Measurements from ENCODE around the gene NPW.

NPW gene

GRCh38 chr16:1999866-2000514, 19.6 kb upstream of the NPW start:
- TF ChIP-seq POLR2A (IDR thresholded peaks at IDR 0.05; ENCODE audit: extremely low read depth, insufficient read length), result no peak
- TF ChIP-seq MAX (IDR thresholded peaks at IDR 0.05; ENCODE audit: low read depth, low read length), result no peak
- TF ChIP-seq MYC (IDR thresholded peaks at IDR 0.05; ENCODE audit: low read depth, low read length), result no peak
- no peak for TF ChIP-seq CTCF (IDR thresholded peaks at IDR 0.05; ENCODE audit: low read depth, low read length)
- no peak for DNase-seq (ENCODE audit: low read depth)
- H3K4me3 ChIP-seq (ENCODE audit: low read depth, low read length), result no peak overlapping the region

- TF ChIP-seq MYC (IDR thresholded peaks at IDR 0.05; ENCODE audit: low read depth, low read length) (no peak), MAX (IDR thresholded peaks at IDR 0.05; ENCODE audit: low read depth, low read length) (no peak), POLR2A (IDR thresholded peaks at IDR 0.05; ENCODE audit: extremely low read depth, insufficient read length) (no peak), CTCF (IDR thresholded peaks at IDR 0.05; ENCODE audit: low read depth, low read length) (no peak)
- H3K4me3 ChIP-seq (ENCODE audit: low read depth, low read length), result no peak overlapping the region
- no peak for DNase-seq (ENCODE audit: low read depth)
Observed at GRCh38 chr16:2001035-2001434, 18.6 kb upstream of the NPW start.

- DNase-seq (ENCODE audit: low read depth), result no peak
- no peak overlapping the region for H3K4me3 ChIP-seq (ENCODE audit: low read depth, low read length)
- no peak for TF ChIP-seq MYC (IDR thresholded peaks at IDR 0.05; ENCODE audit: low read depth, low read length)
- TF ChIP-seq CTCF (IDR thresholded peaks at IDR 0.05; ENCODE audit: low read depth, low read length), result no peak
- no peak for TF ChIP-seq MAX (IDR thresholded peaks at IDR 0.05; ENCODE audit: low read depth, low read length)
- no peak for TF ChIP-seq POLR2A (IDR thresholded peaks at IDR 0.05; ENCODE audit: extremely low read depth, insufficient read length)
Observed at GRCh38 chr16:2001456-2002355, 17.9 kb upstream of the NPW start.

GRCh38 chr16:2002406-2003230, 17.0 kb upstream of the NPW start:
- TF ChIP-seq MAX (IDR thresholded peaks at IDR 0.05; ENCODE audit: low read depth, low read length) (no peak), MYC (IDR thresholded peaks at IDR 0.05; ENCODE audit: low read depth, low read length) (no peak), CTCF (IDR thresholded peaks at IDR 0.05; ENCODE audit: low read depth, low read length) (no peak), POLR2A (IDR thresholded peaks at IDR 0.05; ENCODE audit: extremely low read depth, insufficient read length) (no peak)
- DNase-seq (ENCODE audit: low read depth), result no peak
- no peak overlapping the region for H3K4me3 ChIP-seq (ENCODE audit: low read depth, low read length)

GRCh38 chr16:2003231-2003826, 16.3 kb upstream of the NPW start:
- no peak for DNase-seq (ENCODE audit: low read depth)
- no peak overlapping the region for H3K4me3 ChIP-seq (ENCODE audit: low read depth, low read length)
- no peak for TF ChIP-seq POLR2A (IDR thresholded peaks at IDR 0.05; ENCODE audit: extremely low read depth, insufficient read length)
- TF ChIP-seq MAX (IDR thresholded peaks at IDR 0.05; ENCODE audit: low read depth, low read length), result no peak

Data from NB4 (cell line).